ENCODE data around the gene ENAH. TPM values are rescaled to one million over a fixed set of nuclear protein-coding genes. Genes with fewer than 3 reads are reported as not detected.

The ENAH gene
- total and polyA plus RNA-seq, 9 of the 15 experiments (the other 6 are each of a cell fraction or from before 2014, with no cell fraction given): 0.03 to 1.2 (median 0.15) TPM

- WGBS (ENCODE audit: insufficient coverage, low coverage, missing lambda C conversion rate): 76% methylated on average over 19 of the region's 26 CpGs
- Histone ChIP-seq H3K9ac (ENCODE audit: insufficient read depth in 1 of 2, low read depth in 2 of 2, low read length in 2 of 2) (peak overlapping the region in 1 of 2 experiments; percentile 39; a peak in 1 of 4 replicates), H2AFZ (ENCODE audit: low read depth, low read length) (no peak overlapping the region), H3K4me1 (replicated peaks in 1 of 2; ENCODE audit: control insufficient read depth in 2 of 2, insufficient read depth in 2 of 2, low read length in 2 of 2) (peaks cover 8 to 28% of the 10 kb centered on the region in 2 experiments; a peak in 2 of 5 replicates), H3K27ac (ENCODE audit: extremely low read depth, low read depth, low read length) (no peak overlapping the region), H3K9me1 (ENCODE audit: control insufficient read depth, insufficient read depth, low read length) (no peaks in the 10 kb centered on the region), H3K4me3 (no peak overlapping the region), H3K79me2 (ENCODE audit: control insufficient read depth, insufficient read depth, low read length) (no peaks in the 10 kb centered on the region), H4K20me1 (replicated peaks; ENCODE audit: control insufficient read depth, insufficient read depth, low read length) (peaks cover 4% of the 10 kb centered on the region; the same call in 1 of the 2 replicates), H3K4me2 (ENCODE audit: insufficient read depth, low read length) (no peak overlapping the region), H3K27me3 (ENCODE audit: control insufficient read depth in 2 of 2, insufficient read depth in 2 of 2, low read length in 2 of 2) (peaks cover 3 to 7% of the 10 kb centered on the region in 2 experiments; a peak in 3 of 5 replicates), H3K36me3 (ENCODE audit: control insufficient read depth, insufficient read depth, low read length) (no peaks in the 10 kb centered on the region), H3K9me3 (replicated peaks; ENCODE audit: control insufficient read depth, insufficient read depth, low read depth, low read length) (no peaks in the 10 kb centered on the region)
- ChIA-PET POLR2A (interaction anchor here (0.6 kb wide), 2 partner anchors 525 to 767 kb away, joined by 4 read pairs; no protein-coding TSS in a partner anchor), CTCF (ENCODE audit: low intra/inter-chr PET ratio) (no interaction called here)
- intact Hi-C loops (cut with micrococcal nuclease): no loop called here
- no TSS peak for BruUV-seq (replicated peaks)
- ATAC-seq (no peak), FAIRE-seq (no peak), DNase-seq (ENCODE audit: extremely low read depth in 1 of 4, low spot score in 3 of 4) (no peak)
- in situ Hi-C loops (cut with MboI): no loop called here
- TF ChIP-seq SMC3 (conservative IDR thresholded peaks at IDR 0.05; ENCODE audit: insufficient read depth, low read depth, low read length) (no peak), EHMT2 (IDR thresholded peaks at IDR 0.05) (no peak), ZNF449 (CRISPR knock-in tag; IDR thresholded peaks at IDR 0.05) (no peak), ZNF316 (IDR thresholded peaks at IDR 0.05) (no peak), NFXL1 (CRISPR knock-in tag; IDR thresholded peaks at IDR 0.05) (no peak), CUX1 (CRISPR knock-in tag; IDR thresholded peaks at IDR 0.05) (no peak), YBX1 (IDR thresholded peaks at IDR 0.05) (no peak), RUNX1 (IDR thresholded peaks at IDR 0.05; ENCODE audit: low read depth) (no peak), ASH1L (IDR thresholded peaks at IDR 0.05; ENCODE audit: borderline replicate concordance, low read depth, partially characterized antibody) (no peak), MTA2 (IDR thresholded peaks at IDR 0.05; ENCODE audit: low read depth) (no peak), GMEB1 (CRISPR knock-in tag; IDR thresholded peaks at IDR 0.05) (no peak), EWSR1 (IDR thresholded peaks at IDR 0.05; ENCODE audit: borderline replicate concordance, low read depth, partially characterized antibody) (no peak), ZEB2 (IDR thresholded peaks at IDR 0.05) (no peak)
Observed at GRCh38 chr1:225465793-225466517, 187.0 kb downstream of the ENAH start.
